K562 (cell line): ENCODE data around the gene BPTF. TPM values are rescaled to one million over a fixed set of nuclear protein-coding genes. Genes with fewer than 3 reads are reported as not detected.

Source experiments
- ARID4B ChIP-seq: sonication (generic); formaldehyde crosslinking; IDR thresholded peaks from 2 replicates; pipeline ENCODE4 v1.8.0; 2022; ENCODE audit warnings: mild to moderate bottlenecking, missing genetic modification reagents
- BRD9 ChIP-seq: fragments of 450-650 bp; IDR thresholded peaks from 2 replicates; pipeline ENCODE4 v1.6.1; 2018; ENCODE audit warnings: low read depth; ENCODE audit not compliant: partially characterized antibody
- CEBPZ ChIP-seq: fragments of 150-350 bp; IDR thresholded peaks from 2 replicates; pipeline ENCODE4 v1.6.1; 2014; ENCODE audit warnings: low read depth, mild to moderate bottlenecking, low read length, borderline replicate concordance
- CHCHD3 ChIP-seq: fragments of 250-450 bp; sonication (Bioruptor Pico); IDR thresholded peaks from 2 replicates; pipeline ENCODE4 v2.1.2; 2022; ENCODE audit warnings: mild to moderate bottlenecking
- FOXO4 ChIP-seq: fragments of 450-650 bp; formaldehyde crosslinking; IDR thresholded peaks from 2 replicates; pipeline ENCODE4 v1.4.0; 2020; ENCODE audit warnings: mild to moderate bottlenecking, moderate library complexity
- JUND ChIP-seq, 2 experiments: IDR thresholded peaks; 2 replicates in 1 of 2; 3 replicates in 1 of 2; pipeline ENCODE4 v1.6.1; 2011; ENCODE audit warnings: borderline replicate concordance in 2 of 2, low read depth in 2 of 2, low read length in 2 of 2, improper control_type of control experiment in 1 of 2, missing biosample characterization in 1 of 2, missing genetic modification characterization in 1 of 2, missing genetic modification reagents in 1 of 2
- NFIC ChIP-seq: fragments of 450-650 bp; IDR thresholded peaks from 2 replicates; pipeline ENCODE4 v1.6.1; 2017; ENCODE audit warnings: mild to moderate bottlenecking, inconsistent platforms
- PTRF ChIP-seq: fragments of 450-650 bp; IDR thresholded peaks from 2 replicates; pipeline ENCODE4 v1.6.1; 2016; ENCODE audit warnings: mild to moderate bottlenecking, missing genetic modification characterization, missing compliant biosample characterization
- PYGO2 ChIP-seq: fragments of 450-650 bp; IDR thresholded peaks from 2 replicates; pipeline ENCODE4 v1.6.1; 2016; ENCODE audit warnings: mild to moderate bottlenecking, missing genetic modification characterization, moderate library complexity, missing compliant biosample characterization
- SNIP1 ChIP-seq: fragments of 450-650 bp; IDR thresholded peaks from 2 replicates; pipeline ENCODE4 v1.7.1; 2017; ENCODE audit warnings: low read depth, mild to moderate bottlenecking
- TCF3 ChIP-seq: sonication (generic); formaldehyde crosslinking; IDR thresholded peaks from 2 replicates; pipeline ENCODE4 v1.4.0; 2020; ENCODE audit warnings: mild to moderate bottlenecking, missing genetic modification reagents
- TRIM24 ChIP-seq, 2 experiments: fragments of 450-650 bp; IDR thresholded peaks; 2 replicates each; pipeline ENCODE4 v1.6.1; 2016
- XRCC5 ChIP-seq: fragments of 200-400 bp; formaldehyde crosslinking; IDR thresholded peaks from 2 replicates; pipeline ENCODE4 v1.6.1; 2017; ENCODE audit warnings: low read depth, mild to moderate bottlenecking, low read length
- ZNF431 ChIP-seq: sonication (generic); formaldehyde crosslinking; IDR thresholded peaks from 2 replicates; pipeline ENCODE4 v1.8.0; 2022; ENCODE audit warnings: mild to moderate bottlenecking, missing genetic modification reagents
- ZNF655 ChIP-seq: fragments of 250-450 bp; sonication (Bioruptor Pico); IDR thresholded peaks from 2 replicates; pipeline ENCODE4 v1.5.0; 2021
- ZNF778 ChIP-seq: fragments of 450-650 bp; formaldehyde crosslinking; IDR thresholded peaks from 2 replicates; pipeline ENCODE4 v1.4.0; 2020; ENCODE audit warnings: mild to moderate bottlenecking, moderate library complexity
- polyA plus RNA-seq, 8 experiments: library from polyadenylated mRNA; depleted of rRNA in 4 of 8; stranded (reverse) in 5 of 8; unstranded in 3 of 8; fragments of >200 nt; fragmentation: Nextera tagmentation in 2 of 8; fragmentation: Illumina TruSeq in 1 of 8; extraction: Ambion mirVana in 2 of 8; extraction: Trizol in 1 of 8; gene quantifications; 2 replicates each; pipeline versions ENCODE4 v1.2.1 to v1.2.3, GENCODE V29; 2011 to 2014; ENCODE audit warnings: inconsistent platforms in 1 of 8, missing spikeins in 1 of 8
- total RNA-seq, 7 experiments: library from RNA; depleted of rRNA in 6 of 7; stranded (reverse); fragments of >200 nt in 6 of 7; fragmentation: Illumina TruSeq in 2 of 7; extraction: Trizol in 2 of 7; gene quantifications; 2 replicates each; pipeline versions ENCODE4 v1.2.1 to v1.2.3, GENCODE V29; 2011 to 2021; ENCODE audit warnings: low replicate concordance in 1 of 7
- TF ChIP-seq, protein P1 (sequence below): sonication (generic); formaldehyde crosslinking; IDR thresholded peaks from 2 replicates; pipeline ENCODE4 v1.8.0; 2022; ENCODE audit warnings: mild to moderate bottlenecking, missing genetic modification reagents

The BPTF gene
- total and polyA plus RNA-seq, 9 of the 15 experiments (the other 6 are each of a cell fraction or from before 2014, with no cell fraction given): 12.5 to 52.1 (median 26.9) TPM

DNA sequence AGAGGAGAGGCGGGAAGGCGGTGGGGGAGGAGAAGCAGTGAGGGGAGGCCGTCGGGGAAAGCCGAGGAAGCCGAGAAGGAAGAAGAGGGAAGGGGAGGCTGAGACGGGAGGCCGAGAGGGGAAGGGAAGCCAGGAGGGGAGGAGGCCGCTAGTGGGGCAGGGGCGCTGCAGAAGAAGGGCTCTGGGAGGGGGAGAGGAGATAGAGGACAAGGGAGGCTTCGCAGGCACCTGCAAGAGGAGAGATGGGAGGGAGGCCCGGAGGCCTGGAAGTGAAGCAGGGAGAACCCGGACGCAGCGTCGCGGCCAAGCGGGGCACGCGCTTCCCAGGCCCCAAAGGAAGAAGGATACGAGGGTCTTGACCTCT is 168.7 kb downstream of the BPTF start (continued):
- TF ChIP-seq XRCC5 (0 out of 2 replicates have a peak, but pooled peaks have one; percentile 33), ZNF655 (CRISPR knock-in tag) (no peak), TCF3 (CRISPR knock-in tag) (no peak), TRIM24 (IDR thresholded peaks at IDR 0.05) (peak in 1 of 2 experiments; percentile 48; a peak in 1 of 4 replicates), NFIC (peak; percentile 83), ARID4B (CRISPR knock-in tag) (no peak), PYGO2 (no peak), JUND (IDR thresholded peaks at IDR 0.05; ENCODE audit: borderline replicate concordance, low read depth, low read length) (no peak), JUND (tag; IDR thresholded peaks at IDR 0.05; ENCODE audit: borderline replicate concordance, low read depth, low read length) (no peak), BRD9 (peak; percentile 70), SNIP1 (no peak), ZNF431 (CRISPR knock-in tag) (no peak), PTRF (no peak), CHCHD3 (CRISPR knock-in tag) (no peak), ZNF778 (no peak), CEBPZ (no peak), FOXO4 (no peak)
- TF ChIP-seq, protein P1, sequence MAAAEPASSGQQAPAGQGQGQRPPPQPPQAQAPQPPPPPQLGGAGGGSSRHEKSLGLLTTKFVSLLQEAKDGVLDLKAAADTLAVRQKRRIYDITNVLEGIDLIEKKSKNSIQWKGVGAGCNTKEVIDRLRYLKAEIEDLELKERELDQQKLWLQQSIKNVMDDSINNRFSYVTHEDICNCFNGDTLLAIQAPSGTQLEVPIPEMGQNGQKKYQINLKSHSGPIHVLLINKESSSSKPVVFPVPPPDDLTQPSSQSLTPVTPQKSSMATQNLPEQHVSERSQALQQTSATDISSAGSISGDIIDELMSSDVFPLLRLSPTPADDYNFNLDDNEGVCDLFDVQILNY: no peak
